Endothelial cell of umbilical vein (primary cell): Measurements from ENCODE around the gene OLFML2B. TPM values are rescaled to one million over a fixed set of nuclear protein-coding genes. Genes with fewer than 3 reads are reported as not detected.

Experiments used
- BruUV-seq: library from RNA; stranded (reverse); fragments of 400-500 nt; replicated peaks from 2 replicates; lab custom pipeline; 2021; lab: Mats Ljungman, UMichigan
- CTCF ChIA-PET: fragments of 300-600, 350-600 bp; sonication (Branson Sonifier 250); formaldehyde crosslinking; loops from one replicate; lab custom pipeline; 2021; ENCODE audit warnings: antibody characterized with exemption, inconsistent platforms; lab: Charles Lee
- POLR2A ChIA-PET: fragments of 300-600, 350-600 bp; sonication (Branson Sonifier 250); formaldehyde crosslinking; loops from one replicate; lab custom pipeline; 2021; ENCODE audit warnings: antibody characterized with exemption, inconsistent platforms; lab: Charles Lee
- DNase-seq: peaks from one replicate; pipeline ENCODE4 v3.0.0-alpha.2; 2011; ENCODE audit warnings: low read depth, low spot score
- FAIRE-seq: peaks from 2 replicates; lab custom pipeline; 2011; peaks lifted over from hg19 to GRCh38; lab: Jason Lieb, UNC
- H2AFZ ChIP-seq: 2 replicates; pipeline ENCODE4 v1.6.0; 2012; ENCODE audit warnings: low read depth, low read length, control low read depth, inconsistent platforms
- H3K27ac ChIP-seq: 2 replicates; pipeline ENCODE4 v1.5.1; 2011; ENCODE audit warnings: low read depth, mild to moderate bottlenecking, control low read depth, low read length, moderate library complexity; ENCODE audit not compliant: insufficient read depth
- H3K27me3 ChIP-seq, 2 experiments: 2 replicates each; pipeline versions ENCODE4 v1.6.0 to v1.6.1; 2011; ENCODE audit warnings: low read length in 2 of 2, mixed read lengths in 1 of 2; ENCODE audit not compliant: control insufficient read depth in 2 of 2, insufficient read depth in 2 of 2
- H3K36me3 ChIP-seq, 2 experiments: 2 replicates in 1 of 2; 3 replicates in 1 of 2; pipeline ENCODE4 v1.5.1; 2011; ENCODE audit warnings: low read length in 2 of 2, mild to moderate bottlenecking in 1 of 2, moderate library complexity in 1 of 2; ENCODE audit not compliant: control insufficient read depth in 2 of 2, insufficient read depth in 2 of 2; ENCODE audit errors: extremely low read depth in 1 of 2
- H3K4me1 ChIP-seq: 3 replicates; pipeline ENCODE4 v1.5.1; 2011; ENCODE audit warnings: mild to moderate bottlenecking, low read length; ENCODE audit not compliant: control insufficient read depth, insufficient read depth; ENCODE audit errors: extremely low read depth
- H3K4me2 ChIP-seq: 2 replicates; pipeline ENCODE4 v1.6.1; 2011; ENCODE audit warnings: low read length, control low read depth, mixed read lengths; ENCODE audit not compliant: insufficient read depth
- H3K4me3 ChIP-seq, 3 experiments: fragments of 200-600 bp in 1 of 3; sonication (generic), shearing (Covaris generic) in 1 of 3; replicated peaks in 1 of 3; 2 replicates each; pipeline ENCODE4 v1.5.1; 2011 to 2016; ENCODE audit warnings: control low read depth in 3 of 3, low read length in 3 of 3, mild to moderate bottlenecking in 2 of 3, inconsistent platforms in 1 of 3, low read depth in 1 of 3, moderate library complexity in 1 of 3; ENCODE audit not compliant: insufficient read depth in 1 of 3
- H3K79me2 ChIP-seq: 2 replicates; pipeline ENCODE4 v1.6.0; 2012; ENCODE audit warnings: low read length, inconsistent platforms; ENCODE audit not compliant: control insufficient read depth, insufficient read depth
- H3K9ac ChIP-seq: replicated peaks from 2 replicates; pipeline ENCODE3; 2011; ENCODE audit warnings: low read length, control low read depth; ENCODE audit not compliant: insufficient read depth; ENCODE audit errors: extremely low read depth
- H3K9me1 ChIP-seq: replicated peaks from 3 replicates; pipeline ENCODE4 v1.6.0; 2011; ENCODE audit warnings: mild to moderate bottlenecking, low read length; ENCODE audit not compliant: control insufficient read depth, insufficient read depth; ENCODE audit errors: extremely low read depth
- H3K9me3 ChIP-seq: replicated peaks from 2 replicates; pipeline ENCODE4 v1.5.1; 2012; ENCODE audit warnings: low read length, inconsistent platforms; ENCODE audit not compliant: control insufficient read depth, insufficient read depth
- H4K20me1 ChIP-seq: replicated peaks from 2 replicates; pipeline ENCODE3; 2011; ENCODE audit warnings: mild to moderate bottlenecking, low read length; ENCODE audit not compliant: control insufficient read depth, insufficient read depth; ENCODE audit errors: extremely low read depth
- CTCF ChIP-seq, 2 donors: IDR thresholded peaks; 1 replicate in 1 of 2; 2 replicates in 1 of 2; pipeline ENCODE4 v1.5.1; 2011; ENCODE audit warnings: low read length in 2 of 2, mild to moderate bottlenecking in 2 of 2, moderate library complexity in 2 of 2, control low read depth in 1 of 2, inconsistent platforms in 1 of 2, low read depth in 1 of 2; ENCODE audit not compliant: insufficient read depth in 1 of 2; ENCODE audit errors: extremely low read depth in 1 of 2
- FOS ChIP-seq: IDR thresholded peaks from 2 replicates; pipeline ENCODE4 v1.6.1; 2011; ENCODE audit warnings: mild to moderate bottlenecking, low read length, moderate library complexity, borderline replicate concordance; ENCODE audit not compliant: insufficient read depth
- GATA2 ChIP-seq: IDR thresholded peaks from 2 replicates; pipeline ENCODE4 v1.7.0; 2011; ENCODE audit warnings: low read depth, mild to moderate bottlenecking, moderate library complexity, mixed read lengths, low read length; ENCODE audit not compliant: insufficient read length, insufficient read depth
- JUN ChIP-seq: IDR thresholded peaks from 2 replicates; pipeline ENCODE4 v1.6.1; 2011; ENCODE audit warnings: borderline replicate concordance, low read depth; ENCODE audit not compliant: insufficient read length, insufficient read depth
- MAX ChIP-seq: IDR thresholded peaks from 2 replicates; pipeline ENCODE4 v1.6.1; 2011; ENCODE audit not compliant: insufficient read depth, insufficient read length
- MYC ChIP-seq: IDR thresholded peaks from one replicate; pipeline ENCODE4 v1.6.1; 2011; ENCODE audit warnings: mild to moderate bottlenecking, low read depth, low read length
- POLR2A ChIP-seq: IDR thresholded peaks from 2 replicates; pipeline ENCODE4 v1.6.1; 2012; ENCODE audit warnings: low read depth, mild to moderate bottlenecking, control low read depth, low read length
- dilution Hi-C: fragments of 300-500 bp; cut with MboI; formaldehyde crosslinking; loops from one replicate; pipeline ENCODE4 v1.15.0; 2019; ENCODE audit warnings: low sequenced_read_pairs; ENCODE audit not compliant: extremely low pct_ligation_motif_present
- intact Hi-C: fragments of 100-400 bp; cut with micrococcal nuclease; formaldehyde crosslinking; loops from one replicate; pipeline ENCODE4 v1.10.0; 2022
- polyA plus RNA-seq, 4 experiments: library from polyadenylated mRNA; depleted of rRNA in 3 of 4; stranded (reverse) in 3 of 4; unstranded in 1 of 4; fragments of >200 nt; gene quantifications; 2 replicates each; pipeline versions ENCODE4 v1.2.1 to v1.2.3, GENCODE V29; 2011 to 2012; ENCODE audit warnings: missing spikeins in 1 of 4
- total RNA-seq: library from RNA; stranded (reverse); gene quantifications from 2 replicates; pipeline ENCODE4 v1.2.3, GENCODE V29; 2021

OLFML2B gene
- total and polyA plus RNA-seq, 2 donors (not counting 3 experiments of a cell fraction or from before 2014, with no cell fraction given): 0.58 to 0.62 TPM

GRCh38 chr1:162056579-162056978, 32.9 kb upstream of the OLFML2B start:
- intact Hi-C loops (loop anchor here (1.0 to 5.0 kb wide), 7 partner anchors 174 to 556 kb away; partner anchors contain the start of genes UAP1 and UHMK1), dilution Hi-C loops (no loop called here)
- no peak for TF ChIP-seq JUN
- TF ChIP-seq MAX: no peak
- no peak for TF ChIP-seq FOS
- TF ChIP-seq POLR2A: no peak
- no peak for TF ChIP-seq GATA2
- no peak for TF ChIP-seq MYC
- no peak for TF ChIP-seq CTCF (IDR thresholded peaks at IDR 0.05; ENCODE audit: extremely low read depth in 1 of 2, insufficient read depth in 1 of 2, low read depth in 1 of 2, low read length in 2 of 2)
- H3K36me3 ChIP-seq: no peaks in the 10 kb centered on the region
- H3K27ac ChIP-seq: no peak overlapping the region
- BruUV-seq: no TSS peak
- no peak for FAIRE-seq
- H3K4me2 ChIP-seq: no peak overlapping the region
- H4K20me1 ChIP-seq: no peaks in the 10 kb centered on the region
- CTCF ChIA-PET: interaction anchor here (0.5 to 2.7 kb wide), 59 partner anchors 11 to 744 kb away, joined by 3 to 85 read pairs (median 4); partner anchors contain the start of genes C1orf226, NOS1AP and OLFML2B
- no peaks in the 10 kb centered on the region for H3K9me1 ChIP-seq
- no peaks in the 10 kb centered on the region for H3K27me3 ChIP-seq
- no peaks in the 10 kb centered on the region for H3K79me2 ChIP-seq
- H3K4me3 ChIP-seq: no peak overlapping the region
- no peak overlapping the region for H3K9ac ChIP-seq
- peaks cover 13% of the 10 kb centered on the region for H3K4me1 ChIP-seq
- DNase-seq: no peak
- H2AFZ ChIP-seq: no peak overlapping the region
- H3K9me3 ChIP-seq: no peaks in the 10 kb centered on the region
- POLR2A ChIA-PET: no interaction called here
